Thoracic aorta (tissue), 2 donors: ENCODE measurements around the gene CRTC3. TPM values are rescaled to one million over a fixed set of nuclear protein-coding genes. Genes with fewer than 3 reads are reported as not detected.
A peak's percentile ranks its signal among the peaks of the same experiment; 100 is the strongest.

Experiments used
- ATAC-seq: fragments of 150-250 bp; one replicate; pipeline ENCODE4 v1.8.0; 2017; ENCODE audit warnings: low read depth; ENCODE audit not compliant: insufficient number of reproducible peaks, low FRiP score
- DNase-seq: peaks from one replicate; pipeline ENCODE4 v3.0.0-alpha.2; 2020; ENCODE audit warnings: low spot score
- H3K27ac ChIP-seq, 2 donors: fragments of 200-600 bp; sonication (generic); 1 replicate in 1 of 2; 2 replicates in 1 of 2; pipeline ENCODE4 v1.5.1; 2016; ENCODE audit warnings: mild to moderate bottlenecking in 2 of 2, moderate library complexity in 2 of 2
- H3K27me3 ChIP-seq: fragments of 200-600 bp; sonication (generic); replicated peaks from 2 replicates; pipeline ENCODE4 v1.6.0; 2016; ENCODE audit warnings: mild to moderate bottlenecking; ENCODE audit not compliant: insufficient read depth
- H3K36me3 ChIP-seq: fragments of 200-600 bp; sonication (generic); one replicate; pipeline ENCODE4 v1.5.1; 2016
- H3K4me1 ChIP-seq, 2 donors: fragments of 200-600 bp; sonication (generic); 1 replicate in 1 of 2; 2 replicates in 1 of 2; pipeline versions ENCODE4 v1.5.1 to v1.6.0; 2016; ENCODE audit warnings: low read depth in 2 of 2, mild to moderate bottlenecking in 1 of 2; ENCODE audit not compliant: control insufficient read depth in 1 of 2
- H3K4me3 ChIP-seq: fragments of 200-600 bp; sonication (generic); 2 replicates; pipeline ENCODE4 v1.5.1; 2016; ENCODE audit warnings: mild to moderate bottlenecking
- H3K9me3 ChIP-seq: fragments of 200-600 bp; sonication (generic); 2 replicates; pipeline ENCODE4 v1.5.1; 2016
- CTCF ChIP-seq: fragments of 200-600 bp; sonication (generic); IDR thresholded peaks from one replicate; pipeline ENCODE4 v1.5.1; 2019; ENCODE audit warnings: antibody characterized with exemption
- total RNA-seq, 2 donors: library from RNA; depleted of rRNA; stranded (reverse); fragments of >200 nt; gene quantifications; one replicate each; pipeline versions ENCODE4 v1.1.0 to v1.2.3, GENCODE V29; 2016

CRTC3 gene
- total RNA-seq, 2 donors from 2014 or later: 73.2 to 89.8 TPM

GRCh38 chr15:90563463-90563862 is 33.7 kb downstream of the CRTC3 start:
- Histone ChIP-seq H3K36me3 (no peaks in the 10 kb centered on the region), H3K4me1 (peaks cover 56 to 80% of the 10 kb centered on the region in 2 donors), H3K27ac (peak overlapping the region; percentile 88 to 90)

GRCh38 chr15:90564051-90564450 is 34.3 kb downstream of the CRTC3 start:
- no peak for TF ChIP-seq CTCF
- no peaks in the 10 kb centered on the region for H3K36me3 ChIP-seq
- H3K27ac ChIP-seq: peak overlapping the region; percentile 88 to 90
- H3K4me3 ChIP-seq: no peak overlapping the region
- peaks cover 50 to 74% of the 10 kb centered on the region in 2 donors for H3K4me1 ChIP-seq
- ATAC-seq: no peak
- no peak for DNase-seq
- no peaks in the 10 kb centered on the region for H3K9me3 ChIP-seq
- no peaks in the 10 kb centered on the region for H3K27me3 ChIP-seq

More at GRCh38 chr15:90563463-90563862, 33.7 kb downstream of the CRTC3 start:
- no peaks in the 10 kb centered on the region for H3K27me3 ChIP-seq
- no peak for DNase-seq
- no peak for ATAC-seq
- no peaks in the 10 kb centered on the region for H3K9me3 ChIP-seq
- TF ChIP-seq CTCF: no peak
- H3K4me3 ChIP-seq: no peak overlapping the region

- H3K4me3 ChIP-seq: no peak overlapping the region
- DNase-seq (no peak), ATAC-seq (no peak)
- no peak for TF ChIP-seq CTCF
- no peaks in the 10 kb centered on the region for H3K36me3 ChIP-seq
- no peaks in the 10 kb centered on the region for H3K9me3 ChIP-seq
- no peaks in the 10 kb centered on the region for H3K27me3 ChIP-seq
- peak overlapping the region; percentile 88 to 90 for H3K27ac ChIP-seq
- peaks cover 45 to 68% of the 10 kb centered on the region in 2 donors for H3K4me1 ChIP-seq
Measured at GRCh38 chr15:90564590-90564989, 34.9 kb downstream of the CRTC3 start.

GRCh38 chr15:90565866-90566265 is 36.1 kb downstream of the CRTC3 start:
- H3K4me1 ChIP-seq: peaks cover 32 to 63% of the 10 kb centered on the region in 2 donors

GRCh38 chr15:90570643-90571042 is 40.9 kb downstream of the CRTC3 start:
- H3K36me3 ChIP-seq: no peaks in the 10 kb centered on the region
- TF ChIP-seq CTCF: no peak
- H3K27ac ChIP-seq: peak overlapping the region; percentile 44 to 60
- H3K4me3 ChIP-seq: peak overlapping the region; percentile 35
- peaks cover 9 to 28% of the 10 kb centered on the region in 2 donors for H3K4me1 ChIP-seq
- no peaks in the 10 kb centered on the region for H3K27me3 ChIP-seq
- DNase-seq (no peak), ATAC-seq (no peak)
- no peaks in the 10 kb centered on the region for H3K9me3 ChIP-seq

More at GRCh38 chr15:90565866-90566265, 36.1 kb downstream of the CRTC3 start:
- Histone ChIP-seq H3K27me3 (no peaks in the 10 kb centered on the region), H3K36me3 (no peaks in the 10 kb centered on the region), H3K27ac (peak overlapping the region in 1 of 2 donors; percentile 4), H3K9me3 (no peaks in the 10 kb centered on the region), H3K4me3 (no peak overlapping the region)
- DNase-seq (no peak), ATAC-seq (no peak)
- no peak for TF ChIP-seq CTCF
